ENCODE measurements around the gene NDUFA8. TPM values are rescaled to one million over a fixed set of nuclear protein-coding genes. Genes with fewer than 3 reads are reported as not detected.
"Not testable (repeated sequence)": the region's sequence is repeated elsewhere in the genome, so short reads cannot be mapped to it uniquely, and the experiment has no call there.

NDUFA8 gene
- total RNA-seq, 4 donors from 2014 or later: 39.0 to 84.0 (median 71.9) TPM

- Histone ChIP-seq H3K27me3 (peaks cover 10% of the 10 kb centered on the region), H3K36me3 (no peaks in the 10 kb centered on the region), H3K27ac (no peak overlapping the region), H3K4me3 (no peak overlapping the region), H3K4me1 (peaks cover 0 to 15% (median 2%) of the 10 kb centered on the region in 3 donors), H3K9me3 (no peaks in the 10 kb centered on the region)
- no peak for ATAC-seq
- 71 to 76% methylated on average over 5 to 6 of the region's 10 CpGs for WGBS, 2 donors (ENCODE audit: low coverage in 1 of 2)
- no peak for TF ChIP-seq EP300 (IDR thresholded peaks at IDR 0.05)
- no peak for TF ChIP-seq POLR2AphosphoS5 (IDR thresholded peaks at IDR 0.05)
- TF ChIP-seq POLR2A (IDR thresholded peaks at IDR 0.05): no peak
- TF ChIP-seq CTCF (IDR thresholded peaks at IDR 0.05): no peak
These were observed 39.1 kb downstream of the NDUFA8 start for GRCh38 chr9:122120316-122121071.

GRCh38 chr9:122119721-122120120 is 39.9 kb downstream of the NDUFA8 start:
- H3K27ac ChIP-seq: no peak overlapping the region
- WGBS, 2 donors (ENCODE audit: low coverage in 1 of 2): 93 to 100% methylated on average over 1 to 4 of the region's 5 CpGs
- TF ChIP-seq EP300 (IDR thresholded peaks at IDR 0.05) (no peak), CTCF (IDR thresholded peaks at IDR 0.05) (no peak), POLR2AphosphoS5 (IDR thresholded peaks at IDR 0.05) (no peak), POLR2A (IDR thresholded peaks at IDR 0.05) (no peak)
- H3K9me3 ChIP-seq: no peaks in the 10 kb centered on the region
- H3K4me3 ChIP-seq: no peak overlapping the region
- H3K4me1 ChIP-seq: peaks cover 0 to 8% (median 0%) of the 10 kb centered on the region in 3 donors
- H3K36me3 ChIP-seq: no peaks in the 10 kb centered on the region
- peaks cover 4% of the 10 kb centered on the region for H3K27me3 ChIP-seq
- no peak for ATAC-seq

GRCh38 chr9:122119166-122119521 is 40.4 kb downstream of the NDUFA8 start:
- H3K4me3 ChIP-seq: no peak overlapping the region
- peaks cover 0 to 8% (median 0%) of the 10 kb centered on the region in 3 donors for H3K4me1 ChIP-seq
- ATAC-seq: no peak
- TF ChIP-seq CTCF (IDR thresholded peaks at IDR 0.05) (no peak), EP300 (IDR thresholded peaks at IDR 0.05) (no peak), POLR2AphosphoS5 (IDR thresholded peaks at IDR 0.05) (no peak), POLR2A (IDR thresholded peaks at IDR 0.05) (no peak)
- H3K9me3 ChIP-seq: no peaks in the 10 kb centered on the region
- no peaks in the 10 kb centered on the region for H3K27me3 ChIP-seq
- WGBS, 2 donors (ENCODE audit: low coverage in 1 of 2): 87% methylated on average over 6 to 10 of the region's 13 CpGs
- no peak overlapping the region for H3K27ac ChIP-seq
- no peaks in the 10 kb centered on the region for H3K36me3 ChIP-seq

- TF ChIP-seq POLR2AphosphoS5 (IDR thresholded peaks at IDR 0.05): no peak
- TF ChIP-seq CTCF (IDR thresholded peaks at IDR 0.05): no peak
- TF ChIP-seq POLR2A (IDR thresholded peaks at IDR 0.05): no peak
- no peak for TF ChIP-seq EP300 (IDR thresholded peaks at IDR 0.05)
- H3K27ac ChIP-seq: no peak overlapping the region
- H3K4me3 ChIP-seq: no peak overlapping the region
- no peaks in the 10 kb centered on the region for H3K9me3 ChIP-seq
- H3K4me1 ChIP-seq: peaks cover 0 to 8% (median 0%) of the 10 kb centered on the region in 3 donors
- H3K36me3 ChIP-seq: no peaks in the 10 kb centered on the region
- no peak for ATAC-seq
- H3K27me3 ChIP-seq: no peaks in the 10 kb centered on the region
- WGBS, 2 donors (ENCODE audit: low coverage in 1 of 2): 70 to 72% methylated on average over 2 to 3 of the region's 5 CpGs
These were observed 41.0 kb downstream of the NDUFA8 start for GRCh38 chr9:122118343-122119165.

GRCh38 chr9:122117241-122117640 is 42.3 kb downstream of the NDUFA8 start:
- 58 to 73% methylated on average over 7 to 8 of the region's 9 CpGs for WGBS, 2 donors (ENCODE audit: low coverage in 1 of 2)

More at GRCh38 chr9:122117241-122117640, 42.3 kb downstream of the NDUFA8 start:
- not testable (repeated sequence) for H3K4me1 ChIP-seq, H3K27ac ChIP-seq, H3K4me3 ChIP-seq, H3K9me3 ChIP-seq, ATAC-seq, H3K27me3 ChIP-seq, H3K36me3 ChIP-seq
